SKM-1 treated with dmso at 0.1 percent for 144 hours (cell line): ENCODE measurements around the gene TP53I3.
"Not testable (repeated sequence)": the region's sequence is repeated elsewhere in the genome, so short reads cannot be mapped to it uniquely, and the experiment has no call there.

ENCODE experiments used
- DNase-seq: peaks from one replicate; lab custom pipeline; 2025; ENCODE audit not compliant: unreplicated experiment; lab: John Stamatoyannopoulos, UW

The TP53I3 gene

GRCh38 chr2:24055750-24056149 is 28.9 kb downstream of the TP53I3 start:
- DNase-seq: no peak

GRCh38 chr2:24054366-24055010 is 30.1 kb downstream of the TP53I3 start:
- DNase-seq: no peak

GRCh38 chr2:24052951-24053350 is 31.7 kb downstream of the TP53I3 start:
- no peak for DNase-seq

GRCh38 chr2:24051833-24052232 is 32.8 kb downstream of the TP53I3 start:
- no peak for DNase-seq

- DNase-seq: no peak
Measured at GRCh38 chr2:24050041-24050979, 34.3 kb downstream of the TP53I3 start.

GRCh38 chr2:24049485-24050021 is 35.1 kb downstream of the TP53I3 start, which contains the start of gene FKBP1B:
TSS of gene FKBP1B (plus strand) at chr2:24049741. CDS start at chr2:24049850, 109 bp downstream.
- DNase-seq: no peak

GRCh38 chr2:24048769-24049484 is 35.7 kb downstream of the TP53I3 start:
- DNase-seq: no peak

GRCh38 chr2:24047703-24048033 is 37.0 kb downstream of the TP53I3 start:
- no peak for DNase-seq

GRCh38 chr2:24046930-24047702 is 37.5 kb downstream of the TP53I3 start, which contains the start of gene WDCP:
TSS of gene WDCP (minus strand) at chr2:24047391. CDS start at chr2:24039494, 7,897 bp downstream.
- DNase-seq: peak; percentile 99

- DNase-seq: no peak
Measured at GRCh38 chr2:24046599-24046929, 38.1 kb downstream of the TP53I3 start.

GRCh38 chr2:24045511-24046508 is 38.8 kb downstream of the TP53I3 start:
- no peak for DNase-seq

GRCh38 chr2:24043133-24043532 is 41.5 kb downstream of the TP53I3 start:
- not testable (repeated sequence) for DNase-seq

- no peak for DNase-seq
Measured at GRCh38 chr2:24040511-24040910, 44.1 kb downstream of the TP53I3 start.

- no peak for DNase-seq
Measured at GRCh38 chr2:24038786-24039499, 45.7 kb downstream of the TP53I3 start.
